AG10803 (cell line): Measurements from ENCODE around the gene KRR1.

Experiments
- DNase-seq: peaks from one replicate; pipeline ENCODE4 v3.0.0; 2010; ENCODE audit warnings: low read depth
- H3K4me3 ChIP-seq: 2 replicates; pipeline ENCODE4 v1.5.1; 2011; ENCODE audit warnings: mild to moderate bottlenecking, low read length, control low read depth
- TF ChIP-seq, protein P1 (sequence below): conservative IDR thresholded peaks from 2 replicates; pipeline ENCODE4 v1.5.1; 2011; ENCODE audit warnings: mild to moderate bottlenecking, low read length, control low read depth, inconsistent platforms

KRR1 gene

GRCh38 chr12:75483431-75483830, 28.0 kb downstream of the KRR1 start:
- H3K4me3 ChIP-seq, result peak overlapping the region; percentile 68
- TF ChIP-seq, protein P1, sequence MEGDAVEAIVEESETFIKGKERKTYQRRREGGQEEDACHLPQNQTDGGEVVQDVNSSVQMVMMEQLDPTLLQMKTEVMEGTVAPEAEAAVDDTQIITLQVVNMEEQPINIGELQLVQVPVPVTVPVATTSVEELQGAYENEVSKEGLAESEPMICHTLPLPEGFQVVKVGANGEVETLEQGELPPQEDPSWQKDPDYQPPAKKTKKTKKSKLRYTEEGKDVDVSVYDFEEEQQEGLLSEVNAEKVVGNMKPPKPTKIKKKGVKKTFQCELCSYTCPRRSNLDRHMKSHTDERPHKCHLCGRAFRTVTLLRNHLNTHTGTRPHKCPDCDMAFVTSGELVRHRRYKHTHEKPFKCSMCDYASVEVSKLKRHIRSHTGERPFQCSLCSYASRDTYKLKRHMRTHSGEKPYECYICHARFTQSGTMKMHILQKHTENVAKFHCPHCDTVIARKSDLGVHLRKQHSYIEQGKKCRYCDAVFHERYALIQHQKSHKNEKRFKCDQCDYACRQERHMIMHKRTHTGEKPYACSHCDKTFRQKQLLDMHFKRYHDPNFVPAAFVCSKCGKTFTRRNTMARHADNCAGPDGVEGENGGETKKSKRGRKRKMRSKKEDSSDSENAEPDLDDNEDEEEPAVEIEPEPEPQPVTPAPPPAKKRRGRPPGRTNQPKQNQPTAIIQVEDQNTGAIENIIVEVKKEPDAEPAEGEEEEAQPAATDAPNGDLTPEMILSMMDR, result no peak
- DNase-seq, result no peak

DNA sequence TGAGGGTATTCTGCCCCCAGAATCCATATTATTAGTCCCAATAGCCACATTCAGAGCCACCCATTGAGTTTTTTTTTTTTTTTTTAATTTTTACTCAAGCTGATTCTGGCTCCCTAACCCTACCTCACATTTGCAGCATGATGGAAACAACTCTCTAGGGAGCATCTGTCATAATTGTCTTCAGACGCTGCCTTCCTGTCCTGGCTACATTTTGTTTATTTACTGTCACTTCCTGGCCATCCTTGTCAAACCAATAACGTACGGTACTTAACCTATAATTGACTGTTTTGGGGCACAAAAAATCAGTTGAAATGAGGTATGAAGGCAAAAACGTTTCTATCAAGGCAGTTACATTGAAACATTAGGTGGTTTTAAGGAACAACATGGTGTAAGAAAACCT, 28.8 kb downstream of the KRR1 start:
- TF ChIP-seq, protein P1, result no peak
- no peak for DNase-seq
- H3K4me3 ChIP-seq, result peak overlapping the region; percentile 68

- TF ChIP-seq, protein P1, result no peak
- H3K4me3 ChIP-seq, result peak overlapping the region; percentile 68
- peak; percentile 78 for DNase-seq
Observed at GRCh38 chr12:75481774-75482173, 29.6 kb downstream of the KRR1 start.

DNA sequence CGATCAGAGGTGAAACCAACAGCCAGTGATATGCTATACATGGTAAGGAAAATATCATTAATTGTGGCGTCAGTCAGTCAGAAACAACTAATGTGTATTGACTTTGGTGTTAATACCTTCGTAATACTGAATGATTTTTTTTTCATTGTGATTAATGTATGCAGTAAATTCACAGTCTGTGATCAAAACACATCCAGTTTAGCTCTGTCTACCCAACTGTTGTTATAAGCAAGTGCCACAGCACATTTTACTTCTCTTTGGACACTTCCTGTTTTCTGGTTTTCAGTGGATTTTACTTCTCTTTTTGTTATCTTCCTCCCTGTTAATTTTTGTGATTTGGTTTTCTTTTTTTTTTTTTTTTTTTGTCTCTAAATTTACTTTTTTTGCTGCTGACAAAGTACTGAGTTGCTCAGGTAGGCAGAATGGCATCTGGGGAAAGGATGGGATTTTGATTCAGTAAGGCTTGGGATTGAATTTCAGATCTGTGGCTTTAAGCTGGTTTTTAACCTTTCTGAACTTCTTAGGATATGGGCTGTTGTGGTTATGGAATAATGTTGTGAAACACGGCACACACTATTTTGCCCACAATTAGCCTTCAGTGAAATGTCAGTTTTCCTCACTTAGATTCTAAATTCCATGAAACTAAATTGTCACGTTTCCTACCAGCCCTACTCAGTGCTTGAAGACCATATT, 30.2 kb downstream of the KRR1 start:
- H3K4me3 ChIP-seq, result peak overlapping the region; percentile 68
- TF ChIP-seq, protein P1, result no peak
- peak; percentile 48 for DNase-seq

DNA sequence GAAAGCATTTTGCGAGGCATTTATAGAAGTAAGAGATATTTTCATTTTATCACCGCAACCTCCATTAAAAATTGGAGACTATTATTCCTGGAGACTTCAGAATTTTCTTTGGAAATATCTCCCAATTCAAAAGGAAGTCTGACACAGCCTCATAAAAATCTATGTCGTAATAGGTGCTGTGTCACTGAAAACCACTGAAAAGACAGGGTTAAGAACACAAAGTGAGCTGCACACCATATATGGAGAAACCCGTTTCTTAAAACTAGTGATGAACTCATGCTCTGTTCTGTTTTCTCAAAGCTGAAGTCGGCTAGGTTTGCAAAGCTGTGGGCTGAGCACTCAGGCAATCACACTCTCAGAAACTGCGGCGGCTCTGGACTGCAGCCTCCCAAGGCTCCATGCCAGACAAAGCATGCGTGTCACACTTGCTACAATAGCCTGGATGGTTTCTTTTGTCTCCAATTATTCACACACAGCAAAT, 30.9 kb downstream of the KRR1 start, which contains the start of gene GLIPR1:
Gene GLIPR1, plus strand, starts transcription at position 287 of the 481 bp plus-strand sequence. Its CDS starts 126 bp downstream, at position 413.
- TF ChIP-seq, protein P1, result no peak
- peak within 1 kb of the TSS; percentile 68 for H3K4me3 ChIP-seq
- DNase-seq, result peak; percentile 99

DNA sequence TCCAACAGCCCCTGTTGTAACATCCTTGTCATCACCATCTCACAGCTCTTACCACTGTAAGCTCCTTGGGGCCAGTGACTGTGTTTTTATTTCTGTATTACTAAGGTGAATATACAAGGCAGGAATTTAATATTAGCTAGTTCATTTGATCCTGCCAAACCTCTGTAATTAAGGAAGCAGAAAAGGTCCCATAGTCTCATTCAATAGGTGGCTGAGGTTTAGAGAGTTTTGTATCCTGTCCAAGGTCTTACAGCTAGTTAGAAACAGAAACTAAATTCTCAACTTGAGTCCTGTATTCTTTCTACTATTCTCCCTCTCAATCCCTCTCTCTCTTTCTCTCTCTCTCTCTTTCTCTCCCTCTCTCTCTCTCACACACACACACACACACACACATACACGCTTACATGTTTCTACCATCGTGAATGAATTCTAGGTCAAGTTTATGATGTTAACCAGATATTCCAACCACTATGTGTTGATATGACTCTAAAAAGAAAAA, 31.4 kb downstream of the KRR1 start:
- TF ChIP-seq, protein P1, result no peak
- DNase-seq, result peak; percentile 70
- peak overlapping the region; percentile 68 for H3K4me3 ChIP-seq
